HCT116 (cell line): ENCODE data around the gene CDH13.

Experiments
- ATF3 ChIP-seq: IDR thresholded peaks from 2 replicates; pipeline ENCODE4 v1.6.1; 2012
- CTCF ChIP-seq, 3 experiments: fragments of 200-600 bp in 1 of 3; sonication (generic) in 1 of 3; IDR thresholded peaks in 2 of 3; conservative IDR thresholded peaks in 1 of 3; 2 replicates each; pipeline ENCODE4 v1.5.1; 2012 to 2017; ENCODE audit warnings: low read depth in 2 of 3, low read length in 2 of 3, antibody characterized with exemption in 1 of 3, borderline replicate concordance in 1 of 3, control low read depth in 1 of 3, mild to moderate bottlenecking in 1 of 3, mixed read lengths in 1 of 3, mixed run types in 1 of 3, moderate library complexity in 1 of 3; ENCODE audit not compliant: insufficient read depth in 1 of 3
- EGR1 ChIP-seq: IDR thresholded peaks from 2 replicates; pipeline ENCODE4 v1.6.1; 2012; ENCODE audit warnings: low read depth
- JUND ChIP-seq: IDR thresholded peaks from 2 replicates; pipeline ENCODE4 v1.6.1; 2012
- POLR2A ChIP-seq: IDR thresholded peaks from 2 replicates; pipeline ENCODE4 v1.7.0; 2011; ENCODE audit warnings: borderline replicate concordance; ENCODE audit not compliant: insufficient read depth, insufficient read length; ENCODE audit errors: extremely low read depth
- TF ChIP-seq, protein P1 (sequence below): IDR thresholded peaks from 2 replicates; pipeline ENCODE4 v1.6.1; 2012

DNA sequence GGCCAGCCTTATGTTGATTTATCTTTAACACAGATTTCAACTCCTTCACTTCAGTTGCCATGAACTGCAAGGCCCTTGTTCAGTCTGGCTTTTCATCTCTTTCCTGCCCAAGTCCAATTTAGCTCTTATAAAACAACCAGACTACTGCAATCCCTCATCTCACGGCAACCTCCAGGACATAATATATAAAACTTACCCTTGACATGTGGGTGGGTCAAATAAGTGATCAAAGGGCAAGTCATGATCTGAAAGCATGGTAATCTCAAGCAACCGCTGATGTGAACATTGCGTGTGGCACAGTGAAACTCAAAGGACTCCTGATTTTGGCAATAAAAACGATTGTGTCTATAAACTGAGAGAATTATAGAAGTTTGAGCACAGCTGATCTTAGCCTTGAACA, 364.6 kb downstream of the CDH13 start:
- no peak for TF ChIP-seq CTCF (IDR thresholded peaks at IDR 0.05 in 2 of 3, conservative IDR thresholded peaks at IDR 0.05 in 1 of 3; ENCODE audit: borderline replicate concordance in 1 of 3, insufficient read depth in 1 of 3, low read depth in 2 of 3, low read length in 2 of 3)
- TF ChIP-seq, protein P1, sequence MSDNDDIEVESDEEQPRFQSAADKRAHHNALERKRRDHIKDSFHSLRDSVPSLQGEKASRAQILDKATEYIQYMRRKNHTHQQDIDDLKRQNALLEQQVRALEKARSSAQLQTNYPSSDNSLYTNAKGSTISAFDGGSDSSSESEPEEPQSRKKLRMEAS = no peak
- no peak for TF ChIP-seq ATF3
- TF ChIP-seq EGR1 = no peak
- TF ChIP-seq JUND = no peak
- no peak for TF ChIP-seq POLR2A
